Mucosa of rectum (tissue), 2 donors: ENCODE results near the gene ADAMTSL2.

Experiments
- H3K27ac ChIP-seq, 2 donors: one replicate each; pipeline ENCODE4 v1.7.0; 2013; ENCODE audit warnings: inconsistent platforms in 2 of 2, low read depth in 2 of 2, low read length in 2 of 2
- H3K27me3 ChIP-seq, 2 donors: one replicate each; pipeline ENCODE4 v1.7.0; 2013; ENCODE audit warnings: low read length in 2 of 2; ENCODE audit not compliant: control insufficient read depth in 2 of 2, insufficient read depth in 2 of 2
- H3K36me3 ChIP-seq, 2 donors: one replicate each; pipeline ENCODE4 v1.7.0; 2013; ENCODE audit warnings: low read length in 2 of 2; ENCODE audit not compliant: control insufficient read depth in 2 of 2, insufficient read depth in 2 of 2
- H3K4me1 ChIP-seq, 2 donors: one replicate each; pipeline ENCODE4 v1.7.0; 2013; ENCODE audit warnings: low read length in 2 of 2, mild to moderate bottlenecking in 1 of 2; ENCODE audit not compliant: control insufficient read depth in 2 of 2, insufficient read depth in 2 of 2
- H3K4me3 ChIP-seq, 2 donors: one replicate each; pipeline ENCODE4 v1.7.0; 2013; ENCODE audit warnings: low read length in 2 of 2
- H3K9ac ChIP-seq, 2 donors: one replicate each; pipeline ENCODE4 v1.7.0; 2013; ENCODE audit warnings: low read length in 2 of 2, low read depth in 1 of 2, mild to moderate bottlenecking in 1 of 2
- H3K9me3 ChIP-seq, 2 donors: one replicate each; pipeline ENCODE4 v1.7.0; 2013; ENCODE audit warnings: low read length in 2 of 2; ENCODE audit not compliant: control insufficient read depth in 2 of 2
- donor health status: healthy.
- donor health status: Normal muscosa, but diverticular disease.

ADAMTSL2 gene

GRCh38 chr9:133492061-133493021 is 42.2 kb upstream of the ADAMTSL2 start:
- Histone ChIP-seq H3K36me3 (no peaks in the 10 kb centered on the region), H3K9ac (no peak overlapping the region), H3K27me3 (peaks cover 0 to 3% of the 10 kb centered on the region in 2 donors), H3K9me3 (no peaks in the 10 kb centered on the region), H3K4me1 (peaks cover 2 to 3% of the 10 kb centered on the region in 2 donors), H3K27ac (peak overlapping the region in 1 of 2 donors; percentile 16), H3K4me3 (no peak overlapping the region)

DNA sequence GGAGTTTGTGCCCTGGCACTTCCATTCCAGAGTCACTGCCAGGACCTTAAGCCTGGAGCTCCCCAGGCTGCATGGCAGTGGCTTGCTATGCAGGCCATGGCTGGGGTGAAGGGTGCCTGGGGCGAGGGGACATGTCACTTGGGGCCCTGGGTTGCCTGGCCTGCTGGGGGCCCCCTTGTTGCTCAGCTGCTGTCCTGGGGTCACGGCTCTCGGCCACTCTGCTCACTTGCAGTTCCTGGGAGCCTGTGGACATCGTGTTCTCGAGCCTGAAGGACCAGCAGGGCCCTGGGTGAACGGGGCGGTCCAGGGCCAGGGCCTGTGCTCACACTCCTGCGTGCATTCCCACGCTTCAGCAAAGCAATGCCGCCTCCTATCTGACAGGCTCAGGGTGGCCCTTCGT is 41.1 kb upstream of the ADAMTSL2 start:
- H3K27me3 ChIP-seq = peaks cover 0 to 6% of the 10 kb centered on the region in 2 donors
- H3K4me1 ChIP-seq = peaks cover 2 to 3% of the 10 kb centered on the region in 2 donors
- no peak overlapping the region for H3K9ac ChIP-seq
- H3K9me3 ChIP-seq = no peaks in the 10 kb centered on the region
- H3K4me3 ChIP-seq = no peak overlapping the region
- no peak overlapping the region for H3K27ac ChIP-seq
- H3K36me3 ChIP-seq = no peaks in the 10 kb centered on the region

DNA sequence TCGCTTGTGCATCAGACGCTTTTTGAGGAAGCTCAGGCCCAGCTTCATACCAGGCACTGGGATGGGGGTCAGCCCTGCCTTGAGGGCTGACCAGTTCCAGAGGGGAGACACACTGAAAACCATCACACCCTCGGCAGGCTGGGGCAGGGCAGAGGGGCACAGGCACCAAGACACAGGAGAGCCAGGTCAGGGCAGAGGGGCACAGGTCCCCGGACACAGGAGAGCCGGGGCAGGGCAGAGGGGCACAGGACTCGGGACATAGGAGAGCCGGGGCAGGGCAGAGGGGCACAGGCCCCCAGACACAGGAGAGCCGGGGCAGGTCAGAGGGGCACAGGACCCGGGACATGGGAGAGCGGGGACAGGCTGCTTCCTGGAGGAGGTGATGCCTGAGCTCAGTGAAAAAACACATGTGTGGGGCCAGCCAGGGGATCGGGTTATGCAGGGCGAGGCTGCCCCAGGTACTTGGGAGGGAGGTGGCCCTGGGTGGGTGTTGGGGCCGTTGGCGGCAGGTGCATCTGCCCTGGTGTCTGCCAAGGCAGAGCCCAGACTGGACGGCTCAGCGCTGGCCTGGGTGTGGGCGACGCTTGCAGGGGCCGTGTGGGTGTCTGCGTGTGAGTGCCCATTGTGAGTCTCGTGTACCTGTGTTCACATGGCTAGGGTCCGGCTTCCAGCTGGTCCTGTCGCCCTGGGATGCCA is 40.5 kb upstream of the ADAMTSL2 start:
- H3K4me3 ChIP-seq = no peak overlapping the region
- no peak overlapping the region for H3K9ac ChIP-seq
- no peaks in the 10 kb centered on the region for H3K36me3 ChIP-seq
- H3K9me3 ChIP-seq = no peaks in the 10 kb centered on the region
- peaks cover 2 to 7% of the 10 kb centered on the region in 2 donors for H3K4me1 ChIP-seq
- H3K27me3 ChIP-seq = peaks cover 0 to 6% of the 10 kb centered on the region in 2 donors
- no peak overlapping the region for H3K27ac ChIP-seq

GRCh38 chr9:133494636-133495326 is 39.7 kb upstream of the ADAMTSL2 start:
- H3K9ac ChIP-seq = no peak overlapping the region
- no peaks in the 10 kb centered on the region for H3K9me3 ChIP-seq
- H3K4me1 ChIP-seq = peaks cover 2 to 14% of the 10 kb centered on the region in 2 donors
- peaks cover 0 to 6% of the 10 kb centered on the region in 2 donors for H3K27me3 ChIP-seq
- H3K4me3 ChIP-seq = no peak overlapping the region
- no peaks in the 10 kb centered on the region for H3K36me3 ChIP-seq
- H3K27ac ChIP-seq = no peak overlapping the region

- H3K4me3 ChIP-seq = no peak overlapping the region
- H3K36me3 ChIP-seq = no peaks in the 10 kb centered on the region
- no peaks in the 10 kb centered on the region for H3K9me3 ChIP-seq
- H3K9ac ChIP-seq = no peak overlapping the region
- H3K27me3 ChIP-seq = peaks cover 1 to 6% of the 10 kb centered on the region in 2 donors
- no peak overlapping the region for H3K27ac ChIP-seq
- peaks cover 2 to 14% of the 10 kb centered on the region in 2 donors for H3K4me1 ChIP-seq
Measured at GRCh38 chr9:133495327-133496293, 38.9 kb upstream of the ADAMTSL2 start.

GRCh38 chr9:133496861-133497842 is 37.4 kb upstream of the ADAMTSL2 start:
- Histone ChIP-seq H3K9me3 (peaks cover 5 to 7% of the 10 kb centered on the region in 2 donors), H3K4me3 (no peak overlapping the region), H3K27ac (no peak overlapping the region), H3K9ac (no peak overlapping the region), H3K36me3 (no peaks in the 10 kb centered on the region), H3K4me1 (peaks cover 2 to 14% of the 10 kb centered on the region in 2 donors), H3K27me3 (peaks cover 1 to 6% of the 10 kb centered on the region in 2 donors)

DNA sequence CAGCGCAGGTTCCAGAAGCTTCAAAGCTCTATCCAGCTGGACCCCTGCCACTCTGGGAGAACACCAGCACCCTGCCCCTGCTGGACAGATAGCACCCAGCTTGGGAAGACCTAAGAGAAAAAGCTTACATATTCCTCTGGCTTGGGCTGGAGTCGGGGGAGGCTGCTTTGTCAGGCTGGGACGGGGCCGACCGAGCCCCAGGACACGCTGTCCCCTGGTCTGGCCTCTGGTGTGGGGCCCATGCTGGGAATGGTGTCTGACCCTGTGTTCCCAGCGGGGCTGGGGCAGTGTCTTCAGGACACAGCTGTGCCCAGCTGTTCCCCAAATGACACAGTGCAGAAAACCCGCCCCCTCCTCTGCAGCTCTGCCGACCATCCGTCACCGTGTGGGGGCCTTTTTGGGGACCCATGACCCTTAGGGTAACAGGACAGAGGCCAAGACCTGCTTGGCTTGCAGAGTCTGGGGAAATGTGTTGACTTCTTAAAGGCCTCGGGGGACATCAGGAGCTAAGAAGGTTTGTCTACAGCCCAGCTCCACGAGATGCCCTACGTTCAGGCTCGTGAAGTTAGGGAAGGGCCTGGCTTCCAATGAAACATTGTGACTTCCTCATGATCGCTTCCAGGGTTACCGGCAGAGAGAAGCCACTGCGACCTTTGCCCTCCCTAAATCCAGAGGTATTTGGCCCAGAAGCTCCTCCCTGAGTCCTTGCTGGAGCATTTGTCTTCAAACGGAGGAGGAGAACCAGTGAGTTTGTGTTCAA is 35.2 kb upstream of the ADAMTSL2 start:
- Histone ChIP-seq H3K27ac (peak overlapping the region; percentile 6 to 37), H3K9ac (no peak overlapping the region), H3K4me1 (peaks cover 2 to 11% of the 10 kb centered on the region in 2 donors), H3K27me3 (peaks cover 1 to 6% of the 10 kb centered on the region in 2 donors), H3K36me3 (no peaks in the 10 kb centered on the region), H3K9me3 (peaks cover 8% of the 10 kb centered on the region in 2 donors), H3K4me3 (no peak overlapping the region)

DNA sequence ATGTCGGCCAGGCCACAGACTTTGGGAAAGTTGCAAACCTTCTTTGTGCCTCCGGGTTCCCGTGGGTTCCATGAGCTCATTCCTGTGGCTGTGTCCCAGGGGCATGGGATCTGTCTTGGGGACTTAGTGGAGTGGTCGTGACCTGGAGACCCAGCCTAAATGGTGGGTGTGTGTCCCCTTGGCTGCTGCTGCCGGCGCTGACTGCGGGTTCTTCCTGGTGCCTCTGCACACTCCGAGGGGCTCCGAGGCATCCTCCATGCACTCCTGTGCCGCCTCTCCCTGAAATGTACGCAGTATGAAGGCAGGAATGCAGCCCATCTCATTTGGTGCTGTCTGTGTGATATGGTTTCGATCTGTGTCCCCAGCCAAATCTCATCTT is 34.6 kb upstream of the ADAMTSL2 start:
- H3K9me3 ChIP-seq = peaks cover 8% of the 10 kb centered on the region in 2 donors
- H3K4me1 ChIP-seq = peaks cover 2 to 11% of the 10 kb centered on the region in 2 donors
- peaks cover 1 to 6% of the 10 kb centered on the region in 2 donors for H3K27me3 ChIP-seq
- no peak overlapping the region for H3K4me3 ChIP-seq
- no peak overlapping the region for H3K9ac ChIP-seq
- no peaks in the 10 kb centered on the region for H3K36me3 ChIP-seq
- H3K27ac ChIP-seq = peak overlapping the region; percentile 6 to 37
